Activated T-cell treated with anti-CD3 and anti-CD28 coated beads, Interleukin-2, amount 50 U/mL, for 4 hours (primary cell): ENCODE results near the gene SLC5A1. TPM values are rescaled to one million over a fixed set of nuclear protein-coding genes. Genes with fewer than 3 reads are reported as not detected.

Experiments used
- ATAC-seq, 2 donors: fragments of 200-7000 bp; cut with Tn5 transposase; one replicate each; pipeline ENCODE4 v1.10.0; 2021
- DNase-seq: peaks from one replicate; pipeline ENCODE4 v3.0.0-alpha.2; 2020
- H3K27me3 Mint-ChIP-seq: one replicate; pipeline ENCODE4 v1.8.0; 2021; ENCODE audit warnings: low read depth, mixed read lengths
- H3K36me3 Mint-ChIP-seq: one replicate; pipeline ENCODE4 v1.8.0; 2022; ENCODE audit warnings: mixed read lengths; ENCODE audit not compliant: insufficient read depth
- H3K4me1 Mint-ChIP-seq: one replicate; pipeline ENCODE4 v1.8.0; 2021; ENCODE audit warnings: low read depth, mixed read lengths
- H3K4me3 Mint-ChIP-seq: one replicate; pipeline ENCODE4 v1.8.0; 2021; ENCODE audit warnings: mild to moderate bottlenecking, moderate library complexity, mixed read lengths
- H3K9me3 Mint-ChIP-seq: one replicate; pipeline ENCODE4 v1.8.0; 2021; ENCODE audit warnings: mixed read lengths
- total RNA-seq, 3 donors: library from RNA; stranded (reverse); gene quantifications; one replicate each; pipeline ENCODE4 v1.2.1, GENCODE V29; 2021

The SLC5A1 gene
- not detected for total RNA-seq

DNA sequence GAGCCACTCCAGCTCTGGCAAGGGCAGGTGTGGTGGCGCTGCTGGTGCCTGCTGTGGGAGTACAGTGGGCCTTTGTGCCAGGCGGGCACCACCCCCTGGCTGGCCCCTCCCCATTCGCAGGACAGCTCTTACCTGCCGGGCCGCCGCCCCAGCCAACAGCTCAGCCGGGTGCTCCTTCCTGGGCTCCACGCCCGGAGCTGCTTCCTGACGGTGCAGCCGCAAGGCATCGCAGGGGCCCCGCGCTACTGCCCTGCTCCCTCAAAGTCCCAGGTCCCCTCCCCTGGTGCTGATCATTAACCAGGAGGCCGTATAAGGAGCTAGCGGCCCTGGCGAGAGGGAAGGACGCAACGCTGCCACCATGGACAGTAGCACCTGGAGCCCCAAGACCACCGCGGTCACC is at the start of gene SLC5A1:
SLC5A1 (plus strand) TSS at position 338 of the 400 bp plus-strand sequence; CDS start at position 359, 21 bp downstream.
- ATAC-seq (no peak), DNase-seq (no peak)
- H3K9me3 Mint-ChIP-seq, result no peaks in the 10 kb centered on the region
- H3K4me3 Mint-ChIP-seq, result no peak within 1 kb of the TSS
- no peaks in the 10 kb centered on the region for H3K36me3 Mint-ChIP-seq
- peaks cover 54% of the 10 kb centered on the region for H3K27me3 Mint-ChIP-seq
- H3K4me1 Mint-ChIP-seq, result no peaks in the 10 kb centered on the region

DNA sequence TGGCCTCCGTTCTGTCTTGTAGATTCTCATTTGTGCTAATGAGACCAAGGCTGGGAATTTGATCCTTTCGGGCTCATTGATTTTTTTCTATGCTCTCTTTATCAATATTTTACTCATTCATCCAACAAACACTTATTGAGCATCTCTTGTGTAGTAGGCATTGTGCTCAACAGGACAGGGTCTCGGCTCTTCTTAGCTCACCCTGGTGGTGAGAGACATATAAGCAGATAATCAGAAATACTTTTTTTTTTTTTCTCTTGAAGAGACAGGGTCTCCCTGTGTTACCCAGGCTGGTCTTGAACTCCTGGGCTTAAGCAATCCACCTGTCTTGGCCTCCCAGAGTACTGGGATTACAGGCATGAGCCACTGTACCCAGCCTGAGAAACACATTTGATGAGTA is 48.0 kb upstream of the SLC5A1 start:
- no peak overlapping the region for H3K4me3 Mint-ChIP-seq
- DNase-seq (no peak), ATAC-seq (no peak)
- H3K27me3 Mint-ChIP-seq, result peaks cover 16% of the 10 kb centered on the region
- H3K4me1 Mint-ChIP-seq, result no peaks in the 10 kb centered on the region
- H3K9me3 Mint-ChIP-seq, result no peaks in the 10 kb centered on the region
- no peaks in the 10 kb centered on the region for H3K36me3 Mint-ChIP-seq

DNA sequence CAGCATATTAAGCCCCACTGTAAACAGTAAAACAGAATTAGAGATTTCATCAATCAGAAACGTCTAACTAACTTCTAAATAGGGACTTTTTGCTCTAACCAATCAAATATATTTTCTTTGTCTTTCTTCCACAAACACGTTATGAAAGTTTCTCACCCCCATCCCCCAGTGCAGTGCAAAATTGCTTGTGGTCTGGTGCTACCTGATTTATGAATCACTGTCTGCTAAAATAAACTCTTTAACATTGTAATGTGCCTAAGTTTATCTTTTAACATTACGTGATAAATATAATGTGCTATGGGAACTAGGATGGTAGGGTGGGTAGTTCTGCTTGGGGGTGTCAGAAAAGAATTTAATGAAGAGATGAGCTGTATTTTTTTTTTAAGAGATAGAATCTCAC is 47.3 kb upstream of the SLC5A1 start:
- Mint-ChIP-seq H3K36me3 (no peaks in the 10 kb centered on the region), H3K4me1 (peaks cover 2% of the 10 kb centered on the region), H3K27me3 (peaks cover 12% of the 10 kb centered on the region), H3K4me3 (no peak overlapping the region), H3K9me3 (no peaks in the 10 kb centered on the region)
- DNase-seq (no peak), ATAC-seq (no peak)

DNA sequence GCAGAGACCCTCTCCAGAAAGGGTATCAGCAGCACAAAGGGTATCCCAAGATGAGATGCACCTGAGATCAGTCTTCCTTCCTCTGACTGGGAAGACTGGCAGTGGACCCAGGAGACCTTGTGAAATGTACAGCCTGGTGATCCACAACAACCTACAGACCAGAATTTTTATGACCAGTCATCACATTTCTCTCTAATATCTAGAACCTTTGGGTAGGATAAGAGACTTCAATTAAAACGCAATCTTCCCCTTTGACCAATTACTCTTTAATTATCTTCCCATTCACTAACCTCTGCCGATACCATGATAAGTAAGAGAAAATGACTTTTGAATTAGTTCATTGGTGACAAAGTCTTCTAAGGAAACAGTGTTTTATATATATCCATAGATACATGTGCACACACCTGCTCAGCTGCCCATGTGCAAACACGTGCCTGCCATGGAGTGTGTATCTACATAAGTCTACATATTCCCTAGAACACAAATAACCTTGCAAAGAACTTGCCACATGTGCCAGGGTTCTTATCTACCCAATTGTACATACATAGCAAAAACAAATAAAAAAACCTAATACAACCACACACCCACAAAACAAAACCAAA is 44.2 kb upstream of the SLC5A1 start:
- Mint-ChIP-seq H3K4me1 (peaks cover 2% of the 10 kb centered on the region), H3K36me3 (no peaks in the 10 kb centered on the region), H3K9me3 (no peaks in the 10 kb centered on the region)

GRCh38 chr22:32000181-32000580 is 42.9 kb upstream of the SLC5A1 start:
- peaks cover 2% of the 10 kb centered on the region for H3K4me1 Mint-ChIP-seq
- no peaks in the 10 kb centered on the region for H3K36me3 Mint-ChIP-seq

More for the DNA sequence above, 44.2 kb upstream of the SLC5A1 start:
- H3K27me3 Mint-ChIP-seq, result peaks cover 9% of the 10 kb centered on the region
- DNase-seq, result no peak
- no peak overlapping the region for H3K4me3 Mint-ChIP-seq
- no peak for ATAC-seq

DNA sequence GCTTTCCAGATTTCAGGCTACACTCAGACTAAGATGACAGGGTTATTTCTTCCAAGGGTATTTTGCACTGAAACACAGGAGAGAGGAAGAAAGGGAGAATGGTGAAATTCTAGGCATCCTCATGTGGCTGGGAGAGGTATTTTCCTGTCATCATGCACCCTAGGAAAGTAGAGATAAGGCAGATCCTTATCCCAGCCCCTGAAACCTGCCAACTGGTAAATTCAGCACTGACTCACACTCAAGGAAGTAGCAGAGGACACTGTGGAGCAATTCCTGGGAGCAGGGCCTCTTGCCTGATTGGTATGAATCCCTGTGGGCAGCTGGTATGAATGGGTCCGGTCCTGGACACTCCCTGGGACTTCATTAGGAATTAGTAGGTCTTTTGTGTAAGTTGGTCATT is 37.6 kb upstream of the SLC5A1 start:
- no peaks in the 10 kb centered on the region for H3K36me3 Mint-ChIP-seq
- peaks cover under 1% of the 10 kb centered on the region for H3K4me1 Mint-ChIP-seq
- H3K9me3 Mint-ChIP-seq, result peaks cover 6% of the 10 kb centered on the region
- ATAC-seq, result no peak
- no peak for DNase-seq
- no peak overlapping the region for H3K4me3 Mint-ChIP-seq
- H3K27me3 Mint-ChIP-seq, result peaks cover 18% of the 10 kb centered on the region

More at GRCh38 chr22:32000181-32000580, 42.9 kb upstream of the SLC5A1 start:
- ATAC-seq (no peak), DNase-seq (no peak)
- Mint-ChIP-seq H3K9me3 (no peaks in the 10 kb centered on the region), H3K4me3 (no peak overlapping the region), H3K27me3 (peaks cover 14% of the 10 kb centered on the region)

GRCh38 chr22:32013200-32013599 is 29.9 kb upstream of the SLC5A1 start:
- Mint-ChIP-seq H3K4me1 (no peaks in the 10 kb centered on the region), H3K4me3 (no peak overlapping the region), H3K36me3 (no peaks in the 10 kb centered on the region), H3K9me3 (peaks cover 25% of the 10 kb centered on the region), H3K27me3 (peaks cover 15% of the 10 kb centered on the region)
- ATAC-seq (no peak), DNase-seq (no peak)

DNA sequence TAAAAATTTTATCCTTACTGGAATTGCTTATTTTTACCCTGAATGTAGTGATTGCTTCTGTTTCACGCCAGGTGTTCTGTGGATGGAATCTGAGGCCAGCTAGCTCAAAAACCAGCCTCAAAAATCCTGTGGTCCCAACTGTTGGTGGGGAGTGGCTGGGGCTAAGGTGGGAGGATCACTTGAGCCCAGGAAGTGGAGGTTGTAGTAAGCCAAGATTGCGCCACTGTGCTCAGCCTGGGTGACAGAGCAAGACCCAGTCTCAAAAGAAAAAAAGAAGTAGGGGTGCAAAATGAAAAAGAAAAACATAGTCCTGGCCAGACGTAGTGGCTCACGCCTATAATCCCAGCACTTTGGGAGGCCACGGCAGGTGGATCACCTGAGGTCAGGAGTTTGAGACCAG is 27.0 kb upstream of the SLC5A1 start:
- no peaks in the 10 kb centered on the region for H3K36me3 Mint-ChIP-seq
- no peak overlapping the region for H3K4me3 Mint-ChIP-seq
- H3K9me3 Mint-ChIP-seq, result peaks cover 26% of the 10 kb centered on the region
- DNase-seq (no peak), ATAC-seq (no peak)
- peaks cover 6% of the 10 kb centered on the region for H3K4me1 Mint-ChIP-seq
- peaks cover 29% of the 10 kb centered on the region for H3K27me3 Mint-ChIP-seq

- ATAC-seq, result no peak
- Mint-ChIP-seq H3K4me1 (peaks cover 6% of the 10 kb centered on the region), H3K4me3 (no peak overlapping the region), H3K36me3 (no peaks in the 10 kb centered on the region), H3K27me3 (peaks cover 29% of the 10 kb centered on the region), H3K9me3 (peaks cover 15% of the 10 kb centered on the region)
- DNase-seq, result no peak
Measured at GRCh38 chr22:32018056-32018455, 25.0 kb upstream of the SLC5A1 start.

GRCh38 chr22:32020117-32020516 is 22.9 kb upstream of the SLC5A1 start:
- ATAC-seq, result peak; percentile 63 to 77
- H3K36me3 Mint-ChIP-seq, result no peaks in the 10 kb centered on the region
- peaks cover 7% of the 10 kb centered on the region for H3K9me3 Mint-ChIP-seq

DNA sequence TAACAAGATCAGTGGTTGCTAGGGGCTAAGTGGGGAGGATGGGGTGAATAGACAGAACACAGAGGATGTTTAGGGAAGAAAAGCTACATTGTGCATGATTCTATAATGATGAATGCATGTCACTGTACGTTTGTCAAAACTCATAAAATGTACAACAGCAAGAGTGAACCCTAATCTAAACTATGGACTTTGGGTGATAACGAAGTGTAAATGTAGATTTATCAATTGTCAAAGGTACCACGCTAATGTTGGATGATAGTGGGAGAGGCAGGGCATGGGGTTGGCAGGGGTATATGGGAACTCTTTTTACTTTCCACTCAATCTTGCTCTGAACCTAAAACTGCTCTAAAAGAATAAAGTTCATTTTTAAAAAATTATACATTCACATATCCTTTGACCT is 21.3 kb upstream of the SLC5A1 start:
- H3K4me3 Mint-ChIP-seq, result no peak overlapping the region
- H3K27me3 Mint-ChIP-seq, result peaks cover 29% of the 10 kb centered on the region
- no peaks in the 10 kb centered on the region for H3K36me3 Mint-ChIP-seq
- DNase-seq (no peak), ATAC-seq (no peak)
- H3K9me3 Mint-ChIP-seq, result peaks cover 7% of the 10 kb centered on the region
- H3K4me1 Mint-ChIP-seq, result peaks cover 6% of the 10 kb centered on the region

More at GRCh38 chr22:32020117-32020516, 22.9 kb upstream of the SLC5A1 start:
- DNase-seq, result no peak
- no peak overlapping the region for H3K4me3 Mint-ChIP-seq
- peaks cover 29% of the 10 kb centered on the region for H3K27me3 Mint-ChIP-seq
- peaks cover 6% of the 10 kb centered on the region for H3K4me1 Mint-ChIP-seq

- Mint-ChIP-seq H3K9me3 (peaks cover 7% of the 10 kb centered on the region), H3K4me3 (no peak overlapping the region), H3K4me1 (peaks cover 6% of the 10 kb centered on the region), H3K27me3 (peaks cover 17% of the 10 kb centered on the region), H3K36me3 (no peaks in the 10 kb centered on the region)
- ATAC-seq (no peak), DNase-seq (no peak)
Measured at GRCh38 chr22:32023251-32023827, 19.7 kb upstream of the SLC5A1 start.

- peaks cover 11% of the 10 kb centered on the region for H3K27me3 Mint-ChIP-seq
- ATAC-seq (no peak), DNase-seq (no peak)
- H3K36me3 Mint-ChIP-seq, result no peaks in the 10 kb centered on the region
- H3K9me3 Mint-ChIP-seq, result peaks cover 7% of the 10 kb centered on the region
- H3K4me1 Mint-ChIP-seq, result peaks cover 6% of the 10 kb centered on the region
- no peak overlapping the region for H3K4me3 Mint-ChIP-seq
Measured at GRCh38 chr22:32024796-32025195, 18.3 kb upstream of the SLC5A1 start.

DNA sequence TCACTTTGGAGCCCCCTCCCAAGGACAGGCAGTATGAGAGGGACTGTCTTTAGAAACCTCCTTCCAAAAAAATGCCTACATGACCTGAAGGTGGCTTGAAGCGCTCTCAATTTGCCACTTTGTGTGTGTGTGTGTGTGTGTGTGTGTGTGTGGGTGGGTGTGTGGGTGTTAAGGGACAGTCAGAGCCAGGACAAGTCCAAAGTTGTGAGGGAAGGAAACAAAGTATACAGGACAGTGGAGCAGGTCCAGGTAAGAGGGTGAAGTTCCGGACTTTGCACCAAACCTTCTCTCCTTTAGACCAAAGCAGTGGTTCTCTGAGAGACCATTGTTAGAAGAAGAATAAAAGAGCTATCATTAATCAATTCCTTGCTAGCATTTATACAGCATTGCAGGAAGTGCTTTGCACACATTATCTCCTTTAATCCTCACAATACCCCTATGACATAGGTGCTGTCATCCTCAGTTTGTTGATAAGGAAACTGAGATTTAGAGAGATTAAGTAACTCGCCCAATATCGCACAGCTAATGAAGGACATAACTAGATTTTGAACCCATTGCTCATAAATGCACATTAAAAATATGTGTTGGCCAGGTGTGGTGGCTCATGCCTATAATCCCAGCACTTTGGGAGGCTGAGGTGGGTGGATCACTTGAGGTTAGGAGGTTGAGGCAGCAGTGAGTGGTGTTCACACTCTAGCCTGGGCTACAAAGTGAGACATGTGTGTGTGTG is 12.4 kb upstream of the SLC5A1 start:
- no peaks in the 10 kb centered on the region for H3K27me3 Mint-ChIP-seq
- H3K36me3 Mint-ChIP-seq, result no peaks in the 10 kb centered on the region
- ATAC-seq, result no peak
- no peak overlapping the region for H3K4me3 Mint-ChIP-seq
- H3K9me3 Mint-ChIP-seq, result no peaks in the 10 kb centered on the region
- DNase-seq, result no peak
- no peaks in the 10 kb centered on the region for H3K4me1 Mint-ChIP-seq

DNA sequence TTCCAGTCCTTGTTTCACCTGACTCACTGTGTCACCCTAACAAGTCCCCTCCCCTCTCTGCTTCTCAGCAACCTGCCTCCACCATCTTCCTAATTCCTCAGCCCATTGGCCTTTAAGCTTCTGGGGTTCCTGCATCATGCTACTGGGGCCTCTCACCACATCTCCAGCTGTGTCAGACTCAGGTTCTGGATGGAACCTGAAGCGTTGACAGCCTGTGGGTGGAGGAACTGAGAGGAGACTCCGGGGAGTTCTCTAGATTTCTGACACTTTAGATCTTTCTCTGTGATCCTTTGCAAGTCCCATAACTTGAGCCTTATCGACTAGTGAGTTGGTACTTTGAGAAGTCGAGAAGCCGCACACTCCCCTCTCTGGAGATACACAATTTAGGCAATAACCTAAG is 11.6 kb upstream of the SLC5A1 start:
- Mint-ChIP-seq H3K9me3 (no peaks in the 10 kb centered on the region), H3K36me3 (no peaks in the 10 kb centered on the region), H3K4me3 (no peak overlapping the region), H3K4me1 (no peaks in the 10 kb centered on the region), H3K27me3 (peaks cover under 1% of the 10 kb centered on the region)
- ATAC-seq (no peak), DNase-seq (no peak)
